NCI-H2107 treated with DMSO at 0.1 percent for 48 hours (cell line): ENCODE measurements around the gene MSI2.
A peak's percentile ranks its signal among the peaks of the same experiment; 100 is the strongest.

Experiments
- DNase-seq: peaks from one replicate; lab custom pipeline; 2025; ENCODE audit not compliant: unreplicated experiment; lab: John Stamatoyannopoulos, UW

The MSI2 gene

GRCh38 chr17:57724729-57725125 lies 468.4 kb downstream of the MSI2 start:
- DNase-seq: no peak

- no peak for DNase-seq
These were observed 470.0 kb downstream of the MSI2 start for GRCh38 chr17:57726213-57726790.

GRCh38 chr17:57726838-57727237 lies 470.5 kb downstream of the MSI2 start:
- DNase-seq: no peak

- DNase-seq: no peak
These were observed 471.4 kb downstream of the MSI2 start for GRCh38 chr17:57727630-57728175.

- DNase-seq: no peak
These were observed 473.8 kb downstream of the MSI2 start for GRCh38 chr17:57730026-57730701.

- peak; percentile 57 for DNase-seq
These were observed 475.7 kb downstream of the MSI2 start for GRCh38 chr17:57732062-57732461.

GRCh38 chr17:57733085-57733484 lies 476.8 kb downstream of the MSI2 start:
- DNase-seq: no peak
